ENCODE results near the gene SEC11A. TPM values are rescaled to one million over a fixed set of nuclear protein-coding genes. Genes with fewer than 3 reads are reported as not detected.
A peak's percentile ranks its signal among the peaks of the same experiment; 100 is the strongest.
"Not testable (repeated sequence)": the region's sequence is repeated elsewhere in the genome, so short reads cannot be mapped to it uniquely, and the experiment has no call there.

SEC11A gene
- total RNA-seq, 1 experiment from 2014 or later: 238 TPM

GRCh38 chr15:84737005-84737404 is 21.1 kb upstream of the SEC11A start:
- no peak for DNase-seq (ENCODE audit: low spot score)

GRCh38 chr15:84736375-84736774 is 20.4 kb upstream of the SEC11A start:
- DNase-seq (ENCODE audit: low spot score): no peak

- DNase-seq (ENCODE audit: low spot score): not testable (repeated sequence)
Measured at GRCh38 chr15:84735480-84736061, 19.6 kb upstream of the SEC11A start.

DNA sequence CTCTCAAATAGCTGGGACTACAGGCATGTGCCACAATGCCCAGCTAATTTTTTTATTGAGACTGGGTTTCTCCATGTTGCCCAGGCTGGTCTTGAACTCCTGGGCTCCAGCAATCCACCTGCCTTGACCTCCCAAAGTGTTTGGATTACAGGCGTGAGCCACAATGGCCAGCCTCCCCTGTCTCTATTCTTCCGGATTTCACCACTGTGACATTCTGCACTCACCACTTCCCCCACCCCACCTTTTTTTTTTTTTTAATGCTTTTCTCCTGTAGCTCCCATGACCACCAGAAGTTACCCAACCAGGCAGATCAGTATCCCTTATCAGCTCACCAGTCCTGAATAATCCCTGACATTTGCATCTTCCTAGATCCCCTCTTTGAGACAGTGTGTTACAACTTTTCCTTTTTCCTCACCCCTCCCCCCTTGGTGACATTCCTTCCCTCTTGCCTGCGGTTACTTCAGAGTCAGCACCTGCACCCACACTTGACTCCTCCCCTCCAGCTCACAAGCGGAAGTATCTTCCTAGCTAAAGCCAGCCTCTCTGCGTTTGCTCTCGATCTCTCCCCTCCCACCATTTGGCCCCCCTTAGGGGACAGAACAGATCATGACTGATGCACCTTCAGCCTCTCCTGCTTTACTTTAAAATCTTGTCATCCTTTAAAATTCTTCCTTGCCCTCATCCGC is 19.0 kb upstream of the SEC11A start:
- DNase-seq (ENCODE audit: low spot score): peak; percentile 96

DNA sequence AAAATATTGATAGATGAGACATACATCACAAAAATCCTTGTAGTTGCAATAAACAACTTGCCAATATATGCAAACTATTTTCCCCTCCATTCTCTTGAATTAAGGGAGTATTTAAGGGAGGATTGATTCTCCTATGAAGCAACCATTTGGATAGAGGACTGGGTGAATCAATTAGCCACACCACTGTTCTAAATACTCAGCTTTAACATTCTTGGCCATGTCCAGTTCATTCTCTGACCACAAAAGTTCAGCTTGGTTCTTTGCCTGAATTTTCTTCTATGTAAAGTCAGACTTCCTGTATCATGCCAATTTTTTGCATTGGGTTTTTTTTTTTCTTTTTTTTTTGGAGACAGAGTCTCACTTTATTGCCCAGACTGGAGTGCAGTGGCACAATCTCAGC is 15.8 kb upstream of the SEC11A start:
- no peak for DNase-seq (ENCODE audit: low spot score)

DNA sequence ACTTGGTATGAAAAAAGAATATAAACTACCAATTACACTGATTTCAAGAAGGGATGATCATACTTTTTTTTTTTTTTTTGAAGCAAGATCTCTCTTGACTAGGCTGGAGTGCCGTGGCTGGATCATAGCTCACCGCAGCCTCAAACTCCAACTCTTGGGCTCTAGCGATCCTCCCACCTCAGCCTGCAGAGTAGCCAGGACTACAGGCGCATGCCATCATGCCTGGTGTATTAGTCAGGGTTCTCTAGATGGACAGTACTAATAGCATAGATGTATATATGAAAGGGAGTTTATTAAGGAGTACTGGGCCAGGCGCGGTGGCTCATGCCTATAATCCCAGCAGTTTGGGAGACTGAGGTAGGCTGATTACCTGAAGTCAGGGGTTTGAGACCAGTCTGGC is 11.5 kb upstream of the SEC11A start:
- DNase-seq (ENCODE audit: low spot score): no peak

DNA sequence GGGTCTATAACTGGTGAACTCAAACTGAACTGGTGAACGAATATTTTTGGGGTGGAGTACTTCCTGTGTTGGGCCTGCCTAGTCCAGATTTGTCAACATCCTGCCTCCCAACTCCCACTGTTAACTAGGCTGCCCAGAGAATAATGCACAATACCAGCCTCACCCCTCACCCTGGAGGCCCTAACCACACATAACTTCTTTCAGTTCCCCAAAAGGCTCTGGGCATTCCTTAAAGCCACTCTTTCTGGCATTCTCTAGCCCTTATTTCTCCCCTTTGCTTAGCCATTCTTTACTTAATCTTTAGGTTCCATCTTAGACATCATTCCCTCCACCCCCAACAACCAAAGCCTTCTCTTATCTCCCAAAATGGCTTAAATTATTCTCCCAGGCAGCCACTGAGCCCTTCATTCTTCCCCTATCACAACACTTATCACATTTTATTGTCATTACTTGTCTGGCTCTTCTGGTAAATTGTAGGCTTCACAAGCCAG is 9.1 kb upstream of the SEC11A start:
- DNase-seq (ENCODE audit: low spot score): peak; percentile 88

DNA sequence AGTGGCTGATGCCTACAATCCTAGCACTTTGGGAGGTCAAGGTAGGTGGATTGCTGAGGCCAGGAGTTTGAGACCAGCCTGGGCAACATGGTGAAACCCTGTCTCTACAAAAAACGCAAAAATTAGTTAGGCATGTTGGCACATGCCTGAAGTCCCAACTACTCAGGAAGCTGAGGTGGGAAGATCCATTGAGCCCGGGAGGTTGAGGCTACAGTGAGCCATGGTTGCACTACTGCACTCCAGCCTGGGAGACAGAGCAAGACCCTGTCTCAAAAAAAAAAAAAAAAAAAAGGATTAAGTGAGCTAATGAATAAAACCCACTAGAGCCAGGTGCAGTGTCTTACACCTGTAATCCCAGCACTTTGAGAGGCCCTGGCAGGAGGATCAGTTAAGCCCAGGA is 6.7 kb upstream of the SEC11A start:
- no peak for DNase-seq (ENCODE audit: low spot score)

DNA sequence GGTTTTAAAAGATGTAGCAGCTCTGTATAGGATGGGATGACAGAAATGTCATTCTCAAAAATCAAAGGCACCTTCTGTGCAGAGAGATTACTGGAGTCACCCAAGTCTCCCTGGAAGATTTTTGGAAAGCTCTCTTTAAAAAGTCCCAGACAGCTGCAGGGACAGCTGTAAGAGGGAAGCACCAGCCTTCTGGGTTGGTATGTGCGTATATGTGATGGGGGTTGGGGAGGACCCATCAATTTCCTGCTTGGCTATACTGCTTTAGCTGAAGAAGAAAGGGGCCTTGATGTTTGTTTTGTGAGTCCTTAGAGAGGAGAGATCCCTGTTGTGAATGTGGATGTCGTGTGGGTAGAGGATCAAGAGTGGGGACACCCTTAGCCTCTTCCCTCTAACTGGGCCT is 5.4 kb upstream of the SEC11A start:
- DNase-seq (ENCODE audit: low spot score): no peak

DNA sequence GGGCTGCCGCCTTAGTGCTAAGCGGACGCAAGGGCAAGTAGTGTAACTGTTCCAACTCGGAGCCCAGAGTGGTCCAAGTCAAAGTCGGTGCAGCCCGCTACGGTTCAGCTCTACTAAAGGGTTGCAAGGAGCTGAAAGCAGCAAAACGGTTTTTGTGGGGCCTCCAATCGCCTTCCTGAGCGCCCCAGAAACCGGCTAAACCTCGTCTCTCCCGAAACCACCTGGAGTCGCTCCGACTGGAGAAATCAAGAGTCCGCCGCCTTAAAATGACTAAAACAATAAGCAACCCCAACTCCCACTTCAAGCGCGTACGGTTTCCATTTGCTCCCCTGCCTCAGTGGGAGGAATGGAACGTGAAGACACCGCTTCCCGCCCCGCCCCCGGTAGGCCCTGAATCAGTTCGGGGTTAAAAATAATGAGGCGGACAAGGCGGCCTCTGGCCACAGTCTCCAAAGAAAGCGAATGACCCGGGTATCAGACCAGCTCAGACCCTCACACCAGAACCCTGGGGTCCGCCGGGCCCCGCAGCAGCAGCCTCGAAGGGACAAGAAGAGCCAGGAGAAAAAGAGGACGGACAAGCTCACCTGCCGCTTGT is 401 bp downstream of the SEC11A start:
- peak; percentile 65 for DNase-seq (ENCODE audit: low spot score)

GRCh38 chr15:84714821-84715220 is 1.1 kb downstream of the SEC11A start:
- DNase-seq (ENCODE audit: low spot score): peak; percentile 28

GRCh38 chr15:84714372-84714771 is 1.6 kb downstream of the SEC11A start:
- DNase-seq (ENCODE audit: low spot score): no peak

- DNase-seq (ENCODE audit: low spot score): no peak
Measured at GRCh38 chr15:84703808-84704207, 12.1 kb downstream of the SEC11A start.

DNA sequence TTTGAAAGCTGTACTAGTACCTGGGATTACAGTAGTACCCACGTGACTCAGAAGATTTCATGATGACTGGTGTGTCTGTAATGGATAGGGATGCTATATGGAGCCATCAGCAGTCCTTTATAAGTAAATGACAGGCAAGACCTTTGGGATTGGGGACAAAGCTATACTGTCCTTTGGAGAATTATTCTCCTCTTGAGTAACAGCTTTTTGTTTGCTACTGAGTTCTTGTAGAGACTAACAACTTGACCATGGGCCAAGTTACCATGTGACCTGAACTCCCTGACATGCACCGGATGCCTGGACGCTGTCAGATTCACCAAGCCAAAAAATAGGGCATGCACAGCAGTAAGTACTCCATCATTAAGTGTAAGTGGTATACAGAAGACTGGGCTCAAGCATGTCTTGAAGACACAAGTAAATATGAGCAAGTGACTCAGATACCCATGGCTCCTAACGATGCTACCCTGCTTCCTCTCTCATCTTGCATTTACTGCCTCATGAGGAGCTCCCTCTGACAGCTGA is 12.9 kb downstream of the SEC11A start:
- DNase-seq (ENCODE audit: low spot score): no peak

DNA sequence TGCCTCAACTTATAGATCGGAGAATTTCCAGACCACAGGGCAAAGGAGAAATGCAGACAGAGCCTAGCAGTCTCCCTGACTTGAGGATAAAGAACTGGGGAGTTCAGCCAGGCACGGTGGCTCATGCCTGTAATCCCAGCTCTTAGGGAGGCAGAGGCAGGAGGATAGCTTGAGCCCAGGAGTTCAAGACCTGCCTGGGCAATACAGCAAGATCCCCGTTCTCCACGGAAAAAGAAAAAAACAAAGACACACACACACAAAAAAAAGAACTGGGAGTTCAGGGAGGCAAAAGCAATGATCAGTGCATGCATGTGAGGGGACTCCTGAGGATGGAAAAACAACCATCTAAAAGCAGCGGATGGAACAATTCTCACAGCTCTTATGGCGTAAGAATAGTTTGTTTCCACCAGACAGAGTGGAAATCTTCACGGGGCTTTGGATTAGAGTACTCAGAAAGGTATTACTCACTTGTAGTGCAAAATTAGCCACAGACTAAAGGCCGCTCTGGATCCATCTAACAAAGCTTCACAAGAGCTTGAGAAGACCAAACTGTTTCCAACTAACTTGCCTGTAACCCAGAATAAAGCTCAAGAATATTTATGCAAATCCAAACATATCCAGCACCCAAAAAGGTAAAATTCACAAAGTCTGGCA is 16.3 kb downstream of the SEC11A start:
- DNase-seq (ENCODE audit: low spot score): no peak

DNA sequence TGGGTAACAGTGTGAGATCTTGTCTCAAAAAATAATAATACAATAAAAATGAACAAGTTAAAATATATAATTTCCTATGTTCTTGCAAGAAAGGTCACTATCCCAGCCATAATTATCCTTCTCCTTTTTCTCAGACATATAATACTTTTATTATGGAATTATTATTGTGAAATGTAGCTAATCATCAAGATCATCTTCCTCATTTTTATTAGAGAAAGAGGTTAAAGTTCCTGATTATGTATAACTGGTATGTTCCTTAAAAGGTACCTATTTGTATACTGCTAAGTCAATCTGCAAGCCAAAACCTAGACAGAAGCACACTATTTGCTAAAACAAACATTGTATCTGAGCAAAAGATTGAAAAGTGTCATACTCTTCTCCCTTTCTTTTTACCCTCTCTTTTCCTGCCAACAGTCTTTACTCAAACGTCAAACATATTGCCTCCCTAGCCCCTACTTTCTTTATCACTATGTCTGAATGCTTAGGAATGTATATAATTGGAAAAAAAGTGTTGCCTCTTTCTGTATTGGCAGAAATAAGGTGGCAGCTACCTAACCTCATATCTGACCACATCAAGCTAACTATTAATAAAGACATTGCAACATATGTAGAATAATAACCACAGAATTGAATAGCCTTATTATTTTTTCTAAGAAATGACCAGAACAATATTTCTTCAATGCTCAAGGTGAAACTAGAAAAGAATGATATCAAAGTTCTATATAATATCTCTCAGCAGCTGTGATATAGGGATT is 18.5 kb downstream of the SEC11A start:
- no peak for DNase-seq (ENCODE audit: low spot score)

GRCh38 chr15:84696757-84697156 is 19.2 kb downstream of the SEC11A start:
- DNase-seq (ENCODE audit: low spot score): no peak

DNA sequence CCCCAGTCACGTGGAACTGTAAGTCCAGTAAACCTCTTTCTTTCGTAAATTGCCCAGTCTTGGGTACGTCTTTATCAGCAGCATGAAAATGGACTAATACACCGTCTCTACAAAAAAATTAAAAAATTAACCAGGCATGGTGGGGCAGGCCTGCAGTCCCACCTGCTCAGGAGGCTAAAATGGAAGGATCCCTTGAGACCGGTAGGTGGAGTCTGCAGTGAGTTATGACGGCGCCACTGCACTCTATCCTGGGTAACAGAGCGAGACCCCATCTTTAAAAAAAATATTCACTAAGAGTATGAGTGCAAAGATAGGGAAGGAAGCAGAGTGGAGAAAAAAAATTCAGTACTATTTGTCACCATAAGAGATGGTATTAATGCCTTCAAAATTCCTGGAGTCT is 25.6 kb downstream of the SEC11A start:
- DNase-seq (ENCODE audit: low spot score): no peak

DNA sequence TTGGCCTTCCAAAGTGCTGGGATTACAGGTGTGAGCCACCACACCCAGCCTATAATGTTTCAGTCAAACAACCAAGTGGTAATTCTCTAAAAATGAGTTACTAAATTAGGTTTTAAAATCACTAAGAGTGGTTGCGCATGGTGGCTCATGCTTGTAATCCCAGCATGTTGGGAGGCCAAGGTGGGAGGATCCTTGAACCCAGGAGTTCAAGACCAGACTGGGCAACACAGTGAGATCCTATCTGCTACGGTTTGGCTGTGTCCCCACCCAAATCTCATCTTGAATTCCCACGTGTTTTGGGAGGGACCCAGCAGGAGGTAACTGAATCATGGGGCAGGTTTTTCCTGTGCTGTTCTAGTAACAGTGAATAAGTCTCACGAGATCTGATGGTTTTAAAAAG is 26.1 kb downstream of the SEC11A start:
- no peak for DNase-seq (ENCODE audit: low spot score)

GRCh38 chr15:84686446-84686845 is 29.5 kb downstream of the SEC11A start:
- DNase-seq (ENCODE audit: low spot score): not testable (repeated sequence)

GRCh38 chr15:84685304-84685703 is 30.6 kb downstream of the SEC11A start:
- DNase-seq (ENCODE audit: low spot score): peak; percentile 40

- no peak for DNase-seq (ENCODE audit: low spot score)
Measured at GRCh38 chr15:84684092-84684491, 31.8 kb downstream of the SEC11A start.

All from HT-29 (cell line).